Skeletal muscle satellite cell (primary cell): ENCODE results near the gene OCLN. TPM values are rescaled to one million over a fixed set of nuclear protein-coding genes. Genes with fewer than 3 reads are reported as not detected.
"Not testable (repeated sequence)": the region's sequence is repeated elsewhere in the genome, so short reads cannot be mapped to it uniquely, and the experiment has no call there.

Experiments used
- H3K27me3 ChIP-seq: 2 replicates; pipeline ENCODE4 v1.7.0; 2013; ENCODE audit warnings: low read length; ENCODE audit not compliant: control insufficient read depth, insufficient read depth
- H3K36me3 ChIP-seq: 2 replicates; pipeline ENCODE4 v1.7.0; 2013; ENCODE audit warnings: mild to moderate bottlenecking, control low read depth, low read length; ENCODE audit not compliant: insufficient read depth
- H3K4me1 ChIP-seq: 2 replicates; pipeline ENCODE4 v1.7.0; 2013; ENCODE audit warnings: low read length; ENCODE audit not compliant: control insufficient read depth, insufficient read depth
- H3K4me2 ChIP-seq: 2 replicates; pipeline ENCODE4 v1.7.0; 2013; ENCODE audit warnings: mild to moderate bottlenecking, low read length
- H3K4me3 ChIP-seq: 2 replicates; pipeline ENCODE4 v1.7.0; 2013; ENCODE audit warnings: low read length
- H3K9ac ChIP-seq: 2 replicates; pipeline ENCODE4 v1.7.0; 2013; ENCODE audit warnings: mild to moderate bottlenecking, low read depth, low read length, moderate library complexity
- H3K9me3 ChIP-seq: replicated peaks from 2 replicates; pipeline ENCODE4 v1.7.0; 2013; ENCODE audit warnings: mild to moderate bottlenecking, control low read depth, low read length
- total RNA-seq: library from RNA; depleted of rRNA; stranded (reverse); fragments of >200 nt; gene quantifications from 2 replicates; pipeline ENCODE4 v1.2.3, GENCODE V29; 2012; rRNA removed

The OCLN gene, protein sequence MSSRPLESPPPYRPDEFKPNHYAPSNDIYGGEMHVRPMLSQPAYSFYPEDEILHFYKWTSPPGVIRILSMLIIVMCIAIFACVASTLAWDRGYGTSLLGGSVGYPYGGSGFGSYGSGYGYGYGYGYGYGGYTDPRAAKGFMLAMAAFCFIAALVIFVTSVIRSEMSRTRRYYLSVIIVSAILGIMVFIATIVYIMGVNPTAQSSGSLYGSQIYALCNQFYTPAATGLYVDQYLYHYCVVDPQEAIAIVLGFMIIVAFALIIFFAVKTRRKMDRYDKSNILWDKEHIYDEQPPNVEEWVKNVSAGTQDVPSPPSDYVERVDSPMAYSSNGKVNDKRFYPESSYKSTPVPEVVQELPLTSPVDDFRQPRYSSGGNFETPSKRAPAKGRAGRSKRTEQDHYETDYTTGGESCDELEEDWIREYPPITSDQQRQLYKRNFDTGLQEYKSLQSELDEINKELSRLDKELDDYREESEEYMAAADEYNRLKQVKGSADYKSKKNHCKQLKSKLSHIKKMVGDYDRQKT
- total RNA-seq, result 3.1 and 6.1 TPM in 2 replicates

DNA sequence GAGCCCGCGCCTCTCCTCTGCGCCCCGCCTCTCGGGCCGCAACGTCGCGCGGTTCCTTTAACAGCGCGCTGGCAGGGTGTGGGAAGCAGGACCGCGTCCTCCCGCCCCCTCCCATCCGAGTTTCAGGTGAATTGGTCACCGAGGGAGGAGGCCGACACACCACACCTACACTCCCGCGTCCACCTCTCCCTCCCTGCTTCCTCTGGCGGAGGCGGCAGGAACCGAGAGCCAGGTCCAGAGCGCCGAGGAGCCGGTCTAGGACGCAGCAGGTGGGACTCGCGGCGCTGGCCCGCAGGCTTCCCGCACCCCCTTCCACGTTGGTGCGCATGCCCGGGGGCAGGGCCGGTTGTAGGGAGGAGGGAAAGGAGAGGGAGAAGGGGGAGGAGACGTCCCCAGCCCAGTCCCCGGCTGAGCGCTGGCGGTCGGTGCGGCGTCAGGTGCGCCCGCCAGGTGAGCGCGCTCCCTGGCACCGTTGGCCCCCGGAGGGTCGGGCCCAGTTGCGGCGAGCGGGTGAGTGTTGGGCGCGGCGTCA, at the start of gene OCLN:
TSS of gene OCLN (plus strand) at position 400 of the 532 bp plus-strand sequence. CDS start 11,455 bp downstream, outside the sequence.
- no peaks in the 10 kb centered on the region for H3K36me3 ChIP-seq
- peak within 1 kb of the TSS; percentile 97 for H3K4me2 ChIP-seq
- H3K9me3 ChIP-seq, result no peaks in the 10 kb centered on the region
- peak within 1 kb of the TSS; percentile 35 for H3K9ac ChIP-seq
- peak within 1 kb of the TSS; percentile 75 for H3K4me3 ChIP-seq
- peaks cover 18% of the 10 kb centered on the region for H3K4me1 ChIP-seq
- H3K27me3 ChIP-seq, result peaks cover 70% of the 10 kb centered on the region

DNA sequence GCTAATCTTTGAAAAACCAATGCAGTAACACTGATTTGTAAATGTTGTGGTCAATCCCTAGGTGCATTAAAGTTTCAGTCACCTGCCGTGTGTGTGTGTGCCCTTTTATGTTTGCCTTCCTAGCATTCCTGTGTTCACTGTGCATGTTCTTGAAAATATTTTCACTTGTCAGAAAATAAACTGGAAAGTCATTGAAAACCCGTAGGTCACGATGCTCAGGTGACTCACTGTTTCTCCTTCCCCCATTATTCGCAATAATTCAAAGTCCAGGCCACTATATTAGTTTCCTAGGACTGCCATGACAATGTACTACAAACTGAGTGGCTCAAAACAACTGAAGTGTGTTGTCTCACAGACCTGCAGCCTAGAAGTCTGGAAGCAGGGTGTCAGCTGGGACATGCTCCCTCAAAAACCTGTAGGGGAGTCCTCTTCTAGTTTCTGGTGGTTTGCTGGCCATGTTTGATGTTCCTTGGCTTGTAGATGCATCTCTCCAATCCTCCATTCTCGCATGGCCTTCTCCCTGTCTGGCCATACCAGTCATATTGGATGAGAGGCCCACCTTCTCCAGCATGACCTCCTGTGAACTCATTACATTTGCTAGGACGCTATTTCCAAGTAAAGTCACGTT, 48.3 kb upstream of the OCLN start:
- H3K4me1 ChIP-seq, result no peaks in the 10 kb centered on the region
- no peaks in the 10 kb centered on the region for H3K27me3 ChIP-seq
- no peak overlapping the region for H3K4me3 ChIP-seq
- no peak overlapping the region for H3K9ac ChIP-seq
- H3K9me3 ChIP-seq, result no peaks in the 10 kb centered on the region
- no peak overlapping the region for H3K4me2 ChIP-seq
- no peaks in the 10 kb centered on the region for H3K36me3 ChIP-seq

GRCh38 chr5:69449511-69449910, 43.1 kb upstream of the OCLN start:
- Histone ChIP-seq H3K4me2 (no peak overlapping the region), H3K9me3 (no peaks in the 10 kb centered on the region), H3K4me1 (peaks cover 3% of the 10 kb centered on the region), H3K27me3 (peaks cover 2% of the 10 kb centered on the region), H3K36me3 (no peaks in the 10 kb centered on the region), H3K4me3 (no peak overlapping the region), H3K9ac (no peak overlapping the region)

GRCh38 chr5:69450116-69450515, 42.5 kb upstream of the OCLN start:
- Histone ChIP-seq H3K4me2 (no peak overlapping the region), H3K9me3 (no peaks in the 10 kb centered on the region), H3K27me3 (peaks cover 4% of the 10 kb centered on the region), H3K36me3 (no peaks in the 10 kb centered on the region), H3K4me3 (no peak overlapping the region), H3K9ac (no peak overlapping the region), H3K4me1 (peaks cover 3% of the 10 kb centered on the region)

DNA sequence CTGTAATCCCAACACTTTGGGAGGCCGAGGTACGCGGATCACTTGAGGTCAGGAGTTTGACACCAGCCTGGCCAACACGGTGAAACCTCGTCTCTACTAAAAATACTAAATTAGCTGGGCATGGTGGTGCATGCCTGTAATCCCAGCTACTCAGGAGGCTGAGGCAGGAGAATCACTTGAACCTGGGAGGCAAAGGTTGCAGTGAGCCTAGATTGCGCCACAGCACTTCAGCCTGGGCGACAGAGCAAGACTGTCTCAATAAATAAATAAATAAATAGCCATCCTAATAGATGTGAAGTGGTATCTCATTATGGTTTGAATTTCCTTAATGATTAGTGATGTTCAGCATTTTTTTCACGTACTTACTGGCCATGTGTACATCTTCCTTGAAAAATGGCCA, 42.1 kb upstream of the OCLN start:
- not testable (repeated sequence) for H3K9ac ChIP-seq, H3K36me3 ChIP-seq, H3K4me3 ChIP-seq, H3K27me3 ChIP-seq, H3K9me3 ChIP-seq, H3K4me1 ChIP-seq, H3K4me2 ChIP-seq

DNA sequence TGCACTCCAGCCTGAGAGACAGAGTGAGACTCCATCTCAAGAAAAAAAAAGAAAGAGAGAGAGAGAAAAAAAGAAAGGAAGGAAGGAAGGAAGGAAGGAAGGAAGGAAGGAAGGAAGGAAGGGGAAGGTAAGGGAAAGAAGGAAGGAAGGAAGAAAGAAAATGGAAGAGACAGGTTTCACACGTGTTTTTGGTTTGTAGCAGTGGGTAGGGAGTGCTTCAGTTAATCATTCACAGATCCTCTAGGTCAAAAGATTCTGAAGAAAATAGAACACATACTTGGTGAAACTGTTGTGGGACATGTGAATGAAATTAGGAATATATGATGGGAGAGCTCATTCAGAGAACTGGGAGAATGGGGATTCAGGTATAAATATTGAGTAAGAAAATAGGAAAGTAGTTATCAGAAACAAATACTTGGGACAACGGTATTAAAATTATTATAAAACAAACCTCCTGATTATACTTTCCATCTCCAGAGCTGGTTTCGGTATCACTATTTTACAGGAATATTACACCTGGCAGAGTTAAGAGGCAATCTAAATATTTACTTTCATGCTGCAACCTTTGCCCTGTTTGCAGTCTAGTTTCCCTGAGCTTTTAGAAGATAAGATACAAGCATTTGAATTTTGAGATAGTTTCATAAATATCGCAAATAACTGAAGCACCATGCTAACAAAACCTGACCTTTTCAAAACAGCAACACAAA, 40.5 kb upstream of the OCLN start:
- no peaks in the 10 kb centered on the region for H3K36me3 ChIP-seq
- peaks cover 3% of the 10 kb centered on the region for H3K4me1 ChIP-seq
- no peak overlapping the region for H3K4me3 ChIP-seq
- no peaks in the 10 kb centered on the region for H3K9me3 ChIP-seq
- H3K4me2 ChIP-seq, result no peak overlapping the region
- no peak overlapping the region for H3K9ac ChIP-seq
- peaks cover 4% of the 10 kb centered on the region for H3K27me3 ChIP-seq

DNA sequence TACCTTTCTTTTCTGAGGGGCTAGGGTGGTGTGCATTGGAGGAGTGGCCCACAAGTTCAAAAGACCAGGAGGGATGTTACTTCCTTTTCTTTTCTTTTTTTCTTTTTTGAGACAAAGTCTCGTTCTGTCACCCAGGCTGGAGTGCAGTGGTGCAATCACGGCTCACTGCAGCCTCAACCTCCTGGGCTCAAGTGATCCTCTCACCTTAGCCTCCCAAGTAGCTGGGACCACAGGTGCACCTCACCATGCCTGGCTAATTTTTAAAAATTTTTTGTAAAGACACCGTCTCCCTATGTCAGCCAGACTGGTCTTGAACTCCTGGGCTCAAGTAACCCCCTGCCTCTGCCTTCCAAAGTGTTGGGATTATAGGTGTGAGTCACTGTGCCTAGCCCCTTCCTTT, 39.1 kb upstream of the OCLN start:
- H3K9me3 ChIP-seq, H3K9ac ChIP-seq, H3K4me2 ChIP-seq, H3K4me1 ChIP-seq, H3K36me3 ChIP-seq, H3K4me3 ChIP-seq, H3K27me3 ChIP-seq: not testable (repeated sequence)

DNA sequence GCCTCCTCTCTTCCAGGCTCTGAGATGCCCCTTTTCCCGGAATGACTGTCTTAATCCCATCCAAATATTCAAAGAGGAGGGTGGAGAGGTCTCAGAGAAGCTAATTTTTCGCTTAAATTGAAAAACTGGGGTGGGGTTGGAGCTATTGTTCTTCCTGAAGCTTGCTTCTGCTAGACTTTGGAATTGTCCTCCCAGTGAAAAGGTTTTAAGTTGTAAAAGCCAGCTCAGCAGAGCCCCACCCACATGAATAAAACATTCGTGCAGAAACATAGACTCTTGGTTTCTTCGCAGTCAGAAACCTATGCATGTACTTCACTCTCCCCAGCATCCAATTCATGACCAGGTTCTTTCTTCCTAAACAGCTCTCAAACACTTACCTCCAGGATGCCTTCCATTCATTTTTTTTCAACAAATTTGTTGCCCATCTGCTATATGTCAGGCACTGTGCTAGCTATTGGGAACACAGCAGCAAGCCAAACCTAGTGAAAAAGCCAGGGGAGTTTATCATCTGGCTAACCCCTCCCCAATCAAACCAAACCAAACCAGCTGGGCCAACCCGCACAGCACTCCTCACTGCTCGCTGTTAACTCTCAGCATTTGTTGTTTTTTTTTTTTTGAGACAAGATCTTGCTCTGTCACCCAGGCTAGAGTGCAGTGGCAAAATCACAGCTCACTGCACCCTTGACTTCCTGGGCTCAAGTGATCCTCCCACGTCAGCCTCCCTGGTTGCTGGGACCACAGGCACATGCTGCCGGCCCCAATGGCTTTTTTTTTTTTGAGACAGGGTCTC, 37.9 kb upstream of the OCLN start:
- Histone ChIP-seq H3K9me3 (no peaks in the 10 kb centered on the region), H3K36me3 (no peaks in the 10 kb centered on the region), H3K4me1 (peaks cover 3% of the 10 kb centered on the region), H3K4me3 (no peak overlapping the region), H3K4me2 (no peak overlapping the region), H3K27me3 (peaks cover 4% of the 10 kb centered on the region), H3K9ac (no peak overlapping the region)

DNA sequence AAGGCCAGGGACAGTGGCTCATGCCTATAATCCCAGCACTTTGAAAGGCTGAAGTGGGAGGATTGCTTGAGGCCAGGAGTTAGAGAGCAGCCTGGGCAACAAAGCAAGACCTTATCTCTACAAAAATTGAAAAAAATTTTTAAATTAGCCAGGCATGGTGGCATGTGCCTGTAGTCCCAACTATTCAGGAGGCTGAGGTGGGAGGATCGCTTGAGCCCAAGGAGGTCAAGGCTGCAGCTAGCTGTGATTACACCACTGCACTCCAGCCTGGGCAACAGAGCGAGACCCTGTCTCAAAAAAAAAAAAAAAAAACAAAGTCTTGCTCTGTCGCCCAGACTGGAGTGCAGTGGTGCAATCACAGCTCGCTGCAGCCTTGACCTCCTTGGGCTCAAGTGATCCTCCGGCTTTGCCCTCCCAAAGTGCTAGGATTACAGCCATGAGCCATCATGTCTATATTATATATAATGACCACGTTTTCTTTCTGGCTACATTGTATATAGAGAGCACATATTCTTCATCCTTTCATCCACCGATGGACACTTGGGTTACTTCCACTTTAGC, 37.1 kb upstream of the OCLN start:
- not testable (repeated sequence) for H3K4me1 ChIP-seq, H3K9me3 ChIP-seq, H3K4me3 ChIP-seq, H3K27me3 ChIP-seq, H3K4me2 ChIP-seq, H3K36me3 ChIP-seq, H3K9ac ChIP-seq

DNA sequence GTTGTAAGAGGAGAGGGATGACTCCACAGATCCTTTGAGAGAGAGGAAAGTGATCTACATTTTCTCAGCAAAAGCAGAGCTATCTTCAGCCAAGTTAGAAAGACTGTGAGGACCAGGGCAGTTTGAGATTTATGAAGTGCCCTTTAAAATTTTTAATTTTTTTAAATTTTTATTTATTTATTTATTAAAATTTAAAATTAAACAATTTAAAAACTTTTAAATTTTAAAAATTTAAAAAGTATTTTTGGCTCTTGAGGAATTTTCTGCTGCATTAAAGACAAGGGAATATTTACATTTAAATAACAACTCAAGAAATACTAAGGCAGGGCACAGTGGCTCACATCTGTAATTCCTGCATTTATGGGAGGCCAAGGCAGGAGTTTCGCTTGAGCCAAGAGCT, 30.4 kb upstream of the OCLN start:
- Histone ChIP-seq H3K4me3 (no peak overlapping the region), H3K36me3 (no peaks in the 10 kb centered on the region), H3K4me1 (no peaks in the 10 kb centered on the region), H3K27me3 (no peaks in the 10 kb centered on the region), H3K4me2 (no peak overlapping the region), H3K9me3 (no peaks in the 10 kb centered on the region), H3K9ac (no peak overlapping the region)
